Bronchial epithelial cell (primary cell): ENCODE data around the gene TIPIN. TPM values are rescaled to one million over a fixed set of nuclear protein-coding genes. Genes with fewer than 3 reads are reported as not detected.

Source experiments
- DNase-seq: peaks from one replicate; pipeline ENCODE4 v3.0.0-alpha.2; 2010; ENCODE audit warnings: low read depth
- FAIRE-seq: peaks from 2 replicates; lab custom pipeline; 2011; peaks lifted over from hg19 to GRCh38; lab: Jason Lieb, UNC
- H3K27me3 ChIP-seq: 2 replicates; pipeline ENCODE4 v1.5.1; 2011; ENCODE audit warnings: low read length; ENCODE audit not compliant: control insufficient read depth, insufficient read depth
- H3K36me3 ChIP-seq: 2 replicates; pipeline ENCODE4 v1.5.1; 2011; ENCODE audit warnings: low read length; ENCODE audit not compliant: control insufficient read depth, insufficient read depth
- H3K4me3 ChIP-seq: 2 replicates; pipeline ENCODE4 v1.5.1; 2011; ENCODE audit warnings: mild to moderate bottlenecking, low read depth, low read length, control low read depth
- total RNA-seq: library from RNA; depleted of rRNA; stranded (reverse); fragments of >200 nt; gene quantifications from 2 replicates; pipeline ENCODE4 v1.2.1, GENCODE V29; 2014
- TF ChIP-seq, protein P1 (sequence below): IDR thresholded peaks from 2 replicates; pipeline ENCODE4 v1.5.1; 2011; ENCODE audit warnings: mild to moderate bottlenecking, moderate library complexity, low read length, control low read depth, inconsistent platforms; ENCODE audit not compliant: insufficient read depth, severe bottlenecking

Gene TIPIN
- total RNA-seq, 1 donor from 2014 or later, result 10.5 TPM

DNA sequence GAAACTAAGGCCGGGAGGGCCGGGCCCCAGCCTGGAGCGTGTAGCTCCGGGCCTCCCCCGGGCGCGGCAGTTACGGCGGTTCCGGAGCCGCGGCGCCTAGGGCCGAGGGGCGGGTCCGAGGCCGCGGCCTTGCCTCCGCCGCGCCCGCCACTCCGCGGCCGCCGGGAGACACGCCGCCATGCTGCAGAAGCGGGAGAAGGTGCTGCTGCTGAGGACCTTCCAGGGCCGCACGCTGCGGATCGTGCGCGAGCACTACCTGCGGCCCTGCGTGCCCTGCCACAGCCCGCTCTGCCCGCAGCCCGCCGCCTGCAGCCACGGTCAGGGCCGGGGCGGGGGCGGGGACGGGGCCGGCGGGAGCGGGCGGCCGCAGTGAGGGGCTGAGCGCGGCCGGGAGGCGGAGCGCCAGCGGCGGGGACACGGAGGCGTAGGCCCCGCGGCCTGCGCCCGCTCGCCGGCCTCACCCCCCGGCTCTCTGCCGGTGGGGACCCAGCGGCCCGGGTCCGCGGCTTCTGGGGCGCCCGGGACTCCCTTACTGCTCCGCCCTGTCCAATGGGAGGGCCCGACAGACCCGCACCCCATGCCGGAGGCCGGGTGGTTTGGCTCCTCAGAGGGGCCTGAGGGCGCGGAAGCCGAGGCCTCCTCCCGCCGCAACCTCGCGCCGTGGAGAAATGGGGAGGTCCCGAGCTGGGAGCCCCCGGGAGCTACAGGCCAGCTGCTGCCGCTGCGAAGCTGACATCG lies 62.9 kb downstream of the TIPIN start, which contains the start of gene DIS3L:
Gene DIS3L, plus strand, starts transcription at position 150 of the 738 bp plus-strand sequence. Its CDS starts 29 bp downstream, at position 179.
- H3K4me3 ChIP-seq, result peak within 1 kb of the TSS; percentile 52
- FAIRE-seq (no peak), DNase-seq (no peak)
- TF ChIP-seq, protein P1, sequence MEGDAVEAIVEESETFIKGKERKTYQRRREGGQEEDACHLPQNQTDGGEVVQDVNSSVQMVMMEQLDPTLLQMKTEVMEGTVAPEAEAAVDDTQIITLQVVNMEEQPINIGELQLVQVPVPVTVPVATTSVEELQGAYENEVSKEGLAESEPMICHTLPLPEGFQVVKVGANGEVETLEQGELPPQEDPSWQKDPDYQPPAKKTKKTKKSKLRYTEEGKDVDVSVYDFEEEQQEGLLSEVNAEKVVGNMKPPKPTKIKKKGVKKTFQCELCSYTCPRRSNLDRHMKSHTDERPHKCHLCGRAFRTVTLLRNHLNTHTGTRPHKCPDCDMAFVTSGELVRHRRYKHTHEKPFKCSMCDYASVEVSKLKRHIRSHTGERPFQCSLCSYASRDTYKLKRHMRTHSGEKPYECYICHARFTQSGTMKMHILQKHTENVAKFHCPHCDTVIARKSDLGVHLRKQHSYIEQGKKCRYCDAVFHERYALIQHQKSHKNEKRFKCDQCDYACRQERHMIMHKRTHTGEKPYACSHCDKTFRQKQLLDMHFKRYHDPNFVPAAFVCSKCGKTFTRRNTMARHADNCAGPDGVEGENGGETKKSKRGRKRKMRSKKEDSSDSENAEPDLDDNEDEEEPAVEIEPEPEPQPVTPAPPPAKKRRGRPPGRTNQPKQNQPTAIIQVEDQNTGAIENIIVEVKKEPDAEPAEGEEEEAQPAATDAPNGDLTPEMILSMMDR, result no peak
- no peaks in the 10 kb centered on the region for H3K36me3 ChIP-seq
- H3K27me3 ChIP-seq, result no peaks in the 10 kb centered on the region

DNA sequence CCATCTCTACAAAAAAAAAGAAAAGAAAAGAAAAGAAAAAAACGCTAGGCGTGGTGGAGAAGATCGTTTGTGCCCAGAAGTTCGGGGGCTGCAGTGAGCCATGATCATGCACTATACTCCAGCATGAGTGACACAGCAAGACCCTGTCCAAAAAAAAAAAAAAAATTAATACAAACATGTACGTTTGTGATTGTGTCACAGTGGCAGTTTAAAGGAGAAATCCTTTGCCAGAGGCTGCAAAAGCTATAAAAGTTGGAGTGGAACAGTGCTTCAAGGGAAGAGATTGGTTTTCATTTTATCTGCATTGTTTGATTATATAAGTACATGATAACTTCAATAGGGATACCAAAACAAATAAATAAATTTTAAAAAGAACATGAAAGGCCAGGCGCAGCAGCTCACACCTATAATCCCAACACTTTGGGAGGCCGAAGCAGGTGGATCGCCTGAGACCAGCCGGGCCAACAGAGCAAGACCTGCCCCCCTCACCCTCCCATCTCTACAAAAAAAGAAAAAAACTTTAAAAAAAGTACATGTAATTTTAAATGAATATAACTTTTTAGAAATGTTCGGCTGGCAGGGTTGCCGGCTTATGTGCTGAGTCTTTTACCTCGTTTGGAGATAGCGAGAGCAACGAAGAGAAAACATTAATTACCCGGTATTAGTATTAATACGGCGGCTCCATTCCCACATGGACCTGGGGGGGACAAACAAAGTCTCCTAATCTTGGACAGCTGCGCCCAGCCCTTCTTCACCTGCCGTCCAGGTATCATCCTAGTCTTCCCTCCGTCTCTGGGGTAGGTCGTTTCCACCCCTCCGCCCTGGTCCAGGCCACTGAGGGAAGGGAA lies 63.7 kb downstream of the TIPIN start:
- no peaks in the 10 kb centered on the region for H3K36me3 ChIP-seq
- DNase-seq, result no peak
- FAIRE-seq, result no peak

DNA sequence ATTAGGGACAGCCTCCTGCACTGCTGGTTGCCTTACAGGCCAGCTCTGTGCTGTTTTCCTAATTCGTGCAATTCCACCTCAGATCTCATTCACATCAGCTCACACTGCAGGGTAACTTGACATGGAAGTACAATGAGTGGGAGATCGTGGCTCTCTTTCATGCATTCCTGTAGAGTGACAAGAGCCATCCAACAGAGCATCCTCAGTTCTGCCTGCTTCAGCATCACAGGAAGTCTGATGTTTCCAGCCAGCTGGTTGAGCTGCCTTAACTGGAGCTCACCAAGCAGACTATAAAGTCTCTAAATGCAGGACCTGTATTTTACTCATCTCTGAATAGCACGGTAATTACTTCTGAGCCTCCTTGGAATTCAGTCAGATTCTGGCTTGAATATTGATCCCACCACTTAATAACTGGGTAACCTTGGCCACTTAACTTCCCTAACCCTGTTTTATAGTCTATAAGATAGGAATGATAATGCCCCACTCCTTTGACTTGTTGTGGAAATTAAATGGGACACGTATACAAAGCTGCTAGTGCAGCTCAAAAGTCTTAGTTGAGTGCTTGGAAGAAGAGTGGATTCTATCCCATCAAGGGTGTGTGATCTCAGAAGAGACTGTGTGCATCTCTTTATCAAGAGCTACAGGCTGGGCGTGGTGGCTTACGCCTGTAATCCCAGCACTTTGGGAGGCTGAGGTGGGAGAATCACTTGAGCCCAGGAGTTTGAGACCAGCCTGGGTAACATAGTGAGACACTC lies 64.5 kb downstream of the TIPIN start:
- DNase-seq (no peak), FAIRE-seq (no peak)
- Histone ChIP-seq H3K27me3 (no peaks in the 10 kb centered on the region), H3K4me3 (no peak overlapping the region), H3K36me3 (no peaks in the 10 kb centered on the region)
- TF ChIP-seq, protein P1, result no peak

More for the DNA sequence above, 63.7 kb downstream of the TIPIN start:
- Histone ChIP-seq H3K4me3 (peak overlapping the region; percentile 52), H3K27me3 (no peaks in the 10 kb centered on the region)
- TF ChIP-seq, protein P1, result no peak

DNA sequence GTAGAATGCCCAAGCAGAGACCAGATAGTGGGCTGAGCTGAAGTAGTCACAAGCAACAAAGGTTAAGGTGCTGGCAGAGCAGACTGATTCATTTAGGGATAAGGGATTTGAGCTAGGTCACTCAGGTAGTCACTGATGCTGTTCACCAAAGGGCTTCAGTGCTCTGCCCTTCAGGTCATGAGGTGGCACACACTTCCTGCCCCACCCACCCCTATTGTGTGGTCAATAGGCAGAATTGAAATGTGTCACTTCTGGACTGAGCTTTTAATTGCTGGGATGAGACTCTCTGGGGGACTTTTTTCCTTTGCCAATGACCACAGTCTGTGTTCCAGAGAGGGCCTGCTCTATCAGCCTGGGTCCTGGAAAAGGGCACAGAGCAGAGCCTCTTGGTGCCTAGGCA lies 66.0 kb downstream of the TIPIN start:
- H3K27me3 ChIP-seq, result no peaks in the 10 kb centered on the region
- TF ChIP-seq, protein P1, result no peak
- no peak for FAIRE-seq
- no peak overlapping the region for H3K4me3 ChIP-seq
- peak; percentile 10 for DNase-seq
- no peaks in the 10 kb centered on the region for H3K36me3 ChIP-seq

DNA sequence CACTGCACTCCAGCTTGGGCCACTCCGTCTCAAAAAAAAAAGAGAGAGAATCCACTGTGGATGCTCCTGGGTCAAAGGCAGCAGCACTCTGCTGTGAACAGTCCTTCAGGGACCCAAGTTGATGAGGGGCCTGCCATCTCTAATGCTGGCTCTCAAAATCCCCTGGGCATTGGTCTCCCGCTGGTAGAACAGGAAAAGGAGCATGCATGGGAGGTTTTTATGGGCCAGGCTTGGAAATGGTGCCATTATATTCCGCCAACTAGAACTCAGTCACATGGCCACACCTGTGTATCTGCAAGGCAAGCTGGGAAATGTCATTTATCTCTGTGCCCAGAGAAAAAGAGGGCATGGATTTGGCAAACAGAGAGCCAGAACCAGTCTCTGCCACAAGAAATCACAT lies 66.5 kb downstream of the TIPIN start:
- H3K36me3 ChIP-seq, result no peaks in the 10 kb centered on the region
- no peak overlapping the region for H3K4me3 ChIP-seq
- TF ChIP-seq, protein P1, result no peak
- no peak for DNase-seq
- no peaks in the 10 kb centered on the region for H3K27me3 ChIP-seq
- no peak for FAIRE-seq
